ENCODE measurements around the gene FOXC1. TPM values are rescaled to one million over a fixed set of nuclear protein-coding genes. Genes with fewer than 3 reads are reported as not detected.

FOXC1 gene
- total and polyA plus RNA-seq, 10 of the 15 experiments (the other 5 are each of a cell fraction or from before 2014, with no cell fraction given): 0.13 to 1.5 (median 0.48) TPM; not detected in 2

- RAD21 ChIA-PET (ENCODE audit: unreplicated experiment): interaction anchor here (0.6 kb wide), 1 partner anchor 418 kb away, joined by 4 read pairs; no protein-coding TSS in a partner anchor
- Histone ChIP-seq H3K27me3 (replicated peaks in 1 of 2; ENCODE audit: control insufficient read depth in 2 of 2, insufficient read depth in 2 of 2, low read length in 1 of 2) (peaks cover 2 to 4% of the 10 kb centered on the region in 2 experiments; a peak in 3 of 4 replicates), H3K79me2 (ENCODE audit: control insufficient read depth, insufficient read depth, low read length) (no peaks in the 10 kb centered on the region), H3K27ac (ENCODE audit: control insufficient read depth, insufficient read depth) (no peak overlapping the region), H3K9ac (ENCODE audit: control insufficient read depth, insufficient read depth, low read length) (no peak overlapping the region), H3K4me3 (no peak overlapping the region), H3K4me2 (ENCODE audit: control insufficient read depth, insufficient read depth) (peak overlapping the region; percentile 5; the same call in 1 of the 2 replicates), H2AFZ (ENCODE audit: control insufficient read depth, low read depth, low read length) (no peak overlapping the region), H3K9me3 (replicated peaks; ENCODE audit: control insufficient read depth, insufficient read depth, low read length) (no peaks in the 10 kb centered on the region; the same call in 2 of the 3 replicates), H3K4me1 (ENCODE audit: control insufficient read depth, insufficient read depth, low read length) (no peaks in the 10 kb centered on the region), H4K20me1 (ENCODE audit: control insufficient read depth, insufficient read depth) (0 out of 2 replicates have a peak, but pooled peaks cover 3% of the 10 kb centered on the region), H3K36me3 (ENCODE audit: control insufficient read depth in 2 of 2, insufficient read depth in 2 of 2, low read length in 1 of 2) (no peaks in the 10 kb centered on the region)
- POLR2A ChIA-PET: no interaction called here
- SMC1A ChIA-PET (ENCODE audit: uncharacterized antibody, unreplicated experiment): no interaction called here
- ATAC-seq (no peak), FAIRE-seq (no peak), DNase-seq (ENCODE audit: low read depth, low spot score) (no peak)
- whole genome bisulfite sequencing (ENCODE audit: insufficient coverage, insufficient replicate concordance, low lambda C conversion rate, missing lambda C conversion rate): 56% methylated on average over 44 of the region's 60 CpGs
- in situ Hi-C loops (cut with MboI): no loop called here
- CTCF ChIA-PET: interaction anchor here (0.7 kb wide), 1 partner anchor 18 kb away, joined by 3 read pairs; no protein-coding TSS in a partner anchor
- intact Hi-C loops (cut with micrococcal nuclease; ENCODE audit: unreplicated experiment): loop anchor here (5.0 kb wide), 1 partner anchor 183 kb away; no protein-coding TSS in a partner anchor
- BruUV-seq (replicated peaks): no TSS peak
- TF ChIP-seq LARP7 (IDR thresholded peaks at IDR 0.05) (no peak), RELA (IDR thresholded peaks at IDR 0.05; ENCODE audit: borderline replicate concordance, partially characterized antibody) (no peak), CBFB (IDR thresholded peaks at IDR 0.05; ENCODE audit: low read depth) (no peak), GABPA (IDR thresholded peaks at IDR 0.05; ENCODE audit: low read depth) (no peak), EED (IDR thresholded peaks at IDR 0.05; ENCODE audit: low read depth) (no peak), SRF (IDR thresholded peaks at IDR 0.05; ENCODE audit: low read depth in 2 of 2, low read length in 2 of 2) (no peak), ATF7 (IDR thresholded peaks at IDR 0.05; ENCODE audit: low read depth) (no peak), CHD4 (IDR thresholded peaks at IDR 0.05) (no peak), RAD51 (IDR thresholded peaks at IDR 0.05) (no peak), CUX1 (IDR thresholded peaks at IDR 0.05; ENCODE audit: insufficient replicate concordance, low read depth, low read length) (no peak), HSF1 (IDR thresholded peaks at IDR 0.05; ENCODE audit: low read depth, low read length) (no peak), NKRF (conservative IDR thresholded peaks at IDR 0.05) (no peak), ELK1 (IDR thresholded peaks at IDR 0.05; ENCODE audit: low read depth, low read length) (no peak), ASH2L (IDR thresholded peaks at IDR 0.05; ENCODE audit: borderline replicate concordance, low read depth) (no peak)
Measured at GRCh38 chr6:1613688-1614447, 4.2 kb downstream of the FOXC1 start.

Data from GM12878 (cell line).